ENCODE data around the gene VAMP3.
"Not testable (repeated sequence)": the region's sequence is repeated elsewhere in the genome, so short reads cannot be mapped to it uniquely, and the experiment has no call there.

Gene VAMP3

GRCh38 chr1:7781501-7781900 is 10.4 kb downstream of the VAMP3 start:
- no peak for TF ChIP-seq POLR2A (IDR thresholded peaks at IDR 0.05; ENCODE audit: low read depth, low read length)
- FAIRE-seq = no peak
- no peak for DNase-seq (ENCODE audit: insufficient read length, low spot score)

DNA sequence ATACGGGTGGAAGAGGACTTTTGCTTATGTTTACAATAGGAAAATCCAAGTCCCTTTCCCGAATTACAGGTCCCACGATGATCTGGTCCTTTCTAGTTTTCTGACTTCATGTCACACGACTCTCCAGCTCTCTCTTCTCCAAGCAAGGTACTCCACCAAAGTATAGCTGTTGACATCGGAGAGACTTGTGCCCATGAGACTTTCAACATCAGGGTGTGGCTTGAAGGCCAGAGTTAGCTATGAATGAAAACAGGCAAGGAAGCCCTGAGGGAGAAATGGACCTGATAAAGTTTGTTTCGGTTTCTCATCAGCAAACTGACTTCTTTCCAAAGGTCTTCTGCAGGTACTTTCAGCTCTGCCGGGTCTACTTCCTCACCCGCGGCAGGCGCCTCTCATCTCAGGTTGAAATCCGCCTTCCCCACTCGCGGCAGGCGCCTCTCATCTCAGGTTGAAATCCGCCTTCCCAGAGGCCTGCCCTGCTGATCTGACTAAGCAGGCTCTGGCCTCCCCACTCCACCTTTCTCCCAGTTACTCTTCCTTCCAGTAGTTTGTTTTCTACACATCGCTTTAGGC is 10.9 kb downstream of the VAMP3 start:
- DNase-seq (ENCODE audit: insufficient read length, low spot score) (no peak), FAIRE-seq (no peak)
- TF ChIP-seq POLR2A (IDR thresholded peaks at IDR 0.05; ENCODE audit: low read depth, low read length) = no peak

DNA sequence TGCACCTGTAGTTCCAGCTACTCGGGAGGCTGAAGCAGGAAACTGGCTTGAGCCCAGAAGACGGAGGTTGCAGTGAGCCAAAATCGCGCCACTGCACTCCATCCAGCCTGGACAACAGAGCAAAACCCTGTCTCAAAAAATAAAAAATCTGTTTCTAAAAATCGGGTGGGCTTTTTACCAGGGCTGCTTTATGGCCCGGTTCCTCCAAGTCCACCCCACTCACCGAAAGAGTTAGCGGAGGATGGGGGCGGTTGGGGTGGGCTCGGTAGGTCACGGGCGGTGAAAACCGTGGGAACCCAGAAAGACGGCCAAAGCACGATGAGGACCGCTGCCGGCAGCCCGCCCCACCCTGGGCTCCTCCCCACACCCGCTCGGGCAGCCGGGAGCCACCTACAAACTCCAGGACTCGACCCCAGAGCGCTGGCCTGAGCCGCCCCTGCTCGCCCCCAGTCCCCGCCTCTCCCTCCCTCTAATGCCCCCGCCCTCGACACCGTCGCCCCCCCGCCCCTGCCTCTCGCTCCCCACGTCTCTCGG is 12.1 kb downstream of the VAMP3 start:
- FAIRE-seq = no peak
- TF ChIP-seq POLR2A (IDR thresholded peaks at IDR 0.05; ENCODE audit: low read depth, low read length) = no peak
- peak; percentile 82 for DNase-seq (ENCODE audit: insufficient read length, low spot score)

DNA sequence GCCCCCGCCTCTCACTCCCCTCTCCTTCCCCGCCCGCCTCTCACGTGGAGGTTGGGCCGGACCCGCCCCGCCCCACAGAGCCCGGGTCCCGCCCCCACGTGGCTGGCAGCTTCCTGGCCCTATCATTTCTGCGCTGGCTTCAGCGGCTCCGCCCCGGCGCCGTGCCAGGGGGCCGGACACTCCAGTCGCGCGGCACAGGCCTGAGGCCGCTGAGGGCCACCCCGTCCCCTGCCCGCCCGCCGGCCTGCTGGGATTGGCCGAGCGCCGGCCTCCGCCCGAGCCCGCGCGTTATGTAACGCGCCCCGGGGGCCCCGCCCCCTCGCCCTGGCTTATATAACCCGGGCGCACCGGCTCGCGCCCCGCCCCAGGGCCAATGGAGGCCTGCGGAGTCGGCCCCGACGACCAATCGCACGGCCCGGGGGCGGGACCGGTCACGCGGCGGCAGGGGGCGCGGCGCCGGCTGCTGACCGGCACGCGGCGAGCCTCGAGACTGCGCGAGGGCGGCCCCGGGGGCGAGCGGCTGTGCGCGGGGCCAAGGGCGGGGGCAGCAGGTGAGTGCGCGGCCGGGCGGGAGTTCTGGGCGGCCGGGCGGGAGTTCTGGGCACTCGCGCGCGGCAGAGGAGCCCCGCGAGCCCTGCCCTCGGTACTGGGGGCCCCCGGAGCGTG is 12.9 kb downstream of the VAMP3 start, which contains the start of gene PER3:
TSS of gene PER3 (plus strand) at position 466 of the 666 bp plus-strand sequence. CDS start 587 bp downstream, outside the sequence.
- FAIRE-seq (no peak), DNase-seq (ENCODE audit: insufficient read length, low spot score) (peak; percentile 82)
- TF ChIP-seq POLR2A (IDR thresholded peaks at IDR 0.05; ENCODE audit: low read depth, low read length) = no peak

DNA sequence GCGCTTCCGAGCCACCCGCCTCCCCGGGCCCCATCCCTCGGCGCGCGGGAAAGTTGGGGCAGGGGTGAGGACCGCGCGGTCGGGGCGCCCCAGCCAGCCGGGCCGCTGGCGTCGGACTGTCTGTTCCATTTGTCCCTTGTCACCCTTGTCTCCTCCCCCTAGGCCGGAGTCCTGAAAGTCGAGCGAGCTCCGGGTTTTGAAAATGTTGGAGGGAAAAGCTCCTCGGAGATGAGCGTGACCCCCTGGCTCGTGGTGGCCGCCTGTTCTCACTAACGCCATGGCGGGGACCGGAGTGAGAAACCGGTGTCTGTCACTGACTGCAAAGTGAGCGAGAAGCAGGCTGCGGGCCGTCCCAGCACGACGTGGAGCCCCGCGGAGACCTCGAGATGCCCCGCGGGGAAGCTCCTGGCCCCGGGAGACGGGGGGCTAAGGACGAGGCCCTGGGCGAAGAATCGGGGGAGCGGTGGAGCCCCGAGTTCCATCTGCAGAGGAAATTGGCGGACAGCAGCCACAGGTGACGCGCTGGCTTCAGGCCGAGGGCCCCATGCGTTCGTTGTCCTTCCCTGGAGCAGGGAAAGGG is 13.5 kb downstream of the VAMP3 start:
- no peak for DNase-seq (ENCODE audit: insufficient read length, low spot score)
- FAIRE-seq = no peak
- TF ChIP-seq POLR2A (IDR thresholded peaks at IDR 0.05; ENCODE audit: low read depth, low read length) = no peak

DNA sequence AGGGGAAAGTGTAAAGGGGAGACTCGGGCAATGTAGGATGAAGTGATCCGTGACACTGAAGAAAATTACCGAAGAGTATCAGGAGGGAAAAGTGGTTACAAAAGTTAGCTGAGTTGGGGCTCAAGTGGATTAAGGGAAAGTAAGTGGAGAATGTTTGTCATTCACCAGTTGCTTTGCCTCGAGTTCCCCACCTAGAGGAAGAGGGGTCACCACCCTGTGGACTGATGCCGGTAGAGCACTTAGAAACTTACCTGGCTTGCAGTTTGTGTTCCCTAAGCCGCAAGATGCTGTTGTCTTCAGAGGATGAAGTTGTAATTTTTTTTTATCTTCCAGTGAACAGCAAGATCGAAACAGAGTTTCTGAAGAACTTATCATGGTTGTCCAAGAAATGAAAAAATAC is 14.0 kb downstream of the VAMP3 start:
- FAIRE-seq (no peak), DNase-seq (ENCODE audit: insufficient read length, low spot score) (no peak)
- no peak for TF ChIP-seq POLR2A (IDR thresholded peaks at IDR 0.05; ENCODE audit: low read depth, low read length)

DNA sequence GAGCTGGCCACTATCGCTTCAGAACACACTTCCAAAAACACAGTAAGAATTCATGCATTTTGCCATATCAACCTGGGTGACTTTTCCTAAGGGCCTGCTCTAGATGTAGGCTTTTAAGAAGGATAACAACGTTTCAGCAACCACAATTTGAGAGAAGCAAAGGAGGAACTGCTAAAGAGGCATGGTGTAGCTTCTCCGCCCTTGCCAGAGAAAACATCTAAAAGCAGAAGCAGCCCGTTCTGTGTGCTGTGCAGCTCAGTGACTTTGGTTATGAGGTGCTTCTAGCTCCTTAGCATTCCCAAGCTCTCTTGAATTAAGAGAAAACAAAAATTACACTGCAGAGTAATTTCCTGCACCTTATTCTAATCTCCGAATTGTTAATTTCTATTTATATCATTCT is 15.7 kb downstream of the VAMP3 start:
- no peak for FAIRE-seq

GRCh38 chr1:7789828-7790227 is 18.7 kb downstream of the VAMP3 start:
- TF ChIP-seq POLR2A (IDR thresholded peaks at IDR 0.05; ENCODE audit: low read depth, low read length) = no peak
- no peak for DNase-seq (ENCODE audit: insufficient read length, low spot score)
- no peak for FAIRE-seq

More for the DNA sequence above, 15.7 kb downstream of the VAMP3 start:
- no peak for DNase-seq (ENCODE audit: insufficient read length, low spot score)
- TF ChIP-seq POLR2A (IDR thresholded peaks at IDR 0.05; ENCODE audit: low read depth, low read length) = no peak

DNA sequence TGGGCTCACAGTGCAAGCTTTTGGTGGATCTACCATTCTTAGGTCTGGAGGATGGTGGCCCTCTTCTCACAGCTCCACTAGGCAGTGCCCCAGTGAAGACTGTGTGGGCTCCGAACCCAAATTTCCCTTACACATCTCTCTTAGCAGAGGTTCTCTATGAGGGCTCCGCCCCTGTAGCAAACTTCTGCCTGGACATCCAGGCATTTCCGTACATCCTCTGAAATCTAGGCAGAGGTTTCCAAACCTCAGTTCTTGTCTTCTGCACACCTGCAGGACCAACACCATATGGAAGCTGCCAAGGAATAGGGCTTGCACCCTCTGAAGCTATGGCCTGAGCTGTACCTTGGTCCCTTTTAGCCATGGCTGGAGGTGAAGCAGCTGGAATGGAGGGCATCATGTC is 19.9 kb downstream of the VAMP3 start:
- not testable (repeated sequence) for FAIRE-seq; DNase-seq (ENCODE audit: insufficient read length, low spot score)

DNA sequence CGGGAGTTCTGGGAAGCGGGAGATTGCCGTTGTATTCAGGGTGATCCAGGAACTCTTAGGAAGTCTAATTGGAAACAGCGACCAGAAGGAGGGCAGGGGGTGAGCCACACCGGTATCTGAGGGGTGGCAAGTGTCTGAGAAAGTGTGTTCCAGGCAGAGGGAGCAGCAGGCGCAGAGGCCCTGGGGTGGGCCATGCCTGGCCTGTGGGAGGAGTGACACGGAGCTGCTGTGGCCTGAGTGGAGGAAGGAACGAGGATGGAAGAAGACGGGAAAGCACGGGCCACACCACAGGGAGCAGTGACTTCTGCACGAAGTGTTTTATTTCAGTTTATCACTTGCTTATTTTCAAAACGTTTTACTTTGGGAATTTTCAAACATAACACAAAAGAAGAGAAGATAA is 24.3 kb downstream of the VAMP3 start:
- DNase-seq (ENCODE audit: insufficient read length, low spot score) = no peak
- FAIRE-seq = no peak
- no peak for TF ChIP-seq POLR2A (IDR thresholded peaks at IDR 0.05; ENCODE audit: low read depth, low read length)

GRCh38 chr1:7805460-7805859 is 34.4 kb downstream of the VAMP3 start:
- no peak for TF ChIP-seq POLR2A (IDR thresholded peaks at IDR 0.05; ENCODE audit: low read depth, low read length)
- FAIRE-seq (no peak), DNase-seq (ENCODE audit: insufficient read length, low spot score) (no peak)

- no peak for TF ChIP-seq POLR2A (IDR thresholded peaks at IDR 0.05; ENCODE audit: low read depth, low read length)
- FAIRE-seq (peak; percentile 43), DNase-seq (ENCODE audit: insufficient read length, low spot score) (no peak)
Measured at GRCh38 chr1:7808253-7808844, 37.3 kb downstream of the VAMP3 start.

GRCh38 chr1:7809742-7810141 is 38.6 kb downstream of the VAMP3 start:
- TF ChIP-seq POLR2A (IDR thresholded peaks at IDR 0.05; ENCODE audit: low read depth, low read length) = no peak
- no peak for FAIRE-seq
- DNase-seq (ENCODE audit: insufficient read length, low spot score) = no peak

DNA sequence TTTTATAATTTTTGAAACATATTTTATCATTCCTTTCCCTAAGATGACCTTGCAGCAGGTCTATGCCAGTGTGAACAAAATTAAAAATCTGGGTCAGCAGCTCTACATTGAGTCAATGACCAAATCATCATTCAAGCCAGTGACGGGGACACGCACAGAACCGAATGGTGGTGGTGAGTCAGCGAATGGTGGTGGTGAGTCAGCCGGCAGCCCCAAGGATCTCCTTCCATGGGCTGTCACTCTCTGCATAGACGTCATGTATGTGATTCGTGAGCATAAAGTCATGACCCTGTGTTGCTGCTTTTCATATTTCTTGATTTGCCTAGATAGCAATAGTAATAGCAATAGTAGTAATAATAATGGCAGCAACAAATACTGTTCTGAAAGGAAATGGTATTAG is 39.3 kb downstream of the VAMP3 start:
- TF ChIP-seq POLR2A (IDR thresholded peaks at IDR 0.05; ENCODE audit: low read depth, low read length) = no peak
- peak; percentile 52 for DNase-seq (ENCODE audit: insufficient read length, low spot score)
- FAIRE-seq = peak; percentile 98
